GM21423 (cell line): ENCODE measurements around the gene KRTAP4-9.
"Not testable (repeated sequence)": the region's sequence is repeated elsewhere in the genome, so short reads cannot be mapped to it uniquely, and the experiment has no call there.

ENCODE experiments used
- ATAC-seq: cut with Tn5 transposase; IDR thresholded peaks from one replicate; pipeline ENCODE4 v1.9.1; 2021; ENCODE audit warnings: mild to moderate bottlenecking, moderate library complexity; ENCODE audit not compliant: unreplicated experiment

Gene KRTAP4-9

GRCh38 chr17:41105347-41105746 lies at the start of gene KRTAP4-9:
Gene KRTAP4-9 (plus strand): TSS chr17:41105389. CDS start chr17:41105389, 0 bp downstream.
- not testable (repeated sequence) for ATAC-seq

GRCh38 chr17:41057547-41057946 lies 47.6 kb upstream of the KRTAP4-9 start:
- no peak for ATAC-seq

DNA sequence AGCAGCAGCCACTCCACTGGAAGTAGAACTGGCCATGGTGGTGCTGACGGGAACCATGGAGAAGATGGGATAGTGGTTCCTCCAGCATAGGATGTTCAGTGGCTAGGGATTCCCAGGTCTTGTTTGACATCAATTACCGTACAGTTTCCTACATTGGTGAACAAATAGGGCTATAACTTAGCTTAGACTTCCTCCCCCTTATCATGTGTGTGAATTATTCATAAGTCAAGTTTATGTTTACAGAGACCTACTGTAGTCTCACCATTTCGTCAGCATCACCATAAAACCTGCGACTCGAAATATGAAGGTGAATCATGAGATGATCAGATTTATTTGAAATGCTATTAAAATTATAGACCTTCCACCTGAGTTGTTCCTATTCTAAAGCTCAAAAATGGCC lies 46.4 kb upstream of the KRTAP4-9 start:
- no peak for ATAC-seq

DNA sequence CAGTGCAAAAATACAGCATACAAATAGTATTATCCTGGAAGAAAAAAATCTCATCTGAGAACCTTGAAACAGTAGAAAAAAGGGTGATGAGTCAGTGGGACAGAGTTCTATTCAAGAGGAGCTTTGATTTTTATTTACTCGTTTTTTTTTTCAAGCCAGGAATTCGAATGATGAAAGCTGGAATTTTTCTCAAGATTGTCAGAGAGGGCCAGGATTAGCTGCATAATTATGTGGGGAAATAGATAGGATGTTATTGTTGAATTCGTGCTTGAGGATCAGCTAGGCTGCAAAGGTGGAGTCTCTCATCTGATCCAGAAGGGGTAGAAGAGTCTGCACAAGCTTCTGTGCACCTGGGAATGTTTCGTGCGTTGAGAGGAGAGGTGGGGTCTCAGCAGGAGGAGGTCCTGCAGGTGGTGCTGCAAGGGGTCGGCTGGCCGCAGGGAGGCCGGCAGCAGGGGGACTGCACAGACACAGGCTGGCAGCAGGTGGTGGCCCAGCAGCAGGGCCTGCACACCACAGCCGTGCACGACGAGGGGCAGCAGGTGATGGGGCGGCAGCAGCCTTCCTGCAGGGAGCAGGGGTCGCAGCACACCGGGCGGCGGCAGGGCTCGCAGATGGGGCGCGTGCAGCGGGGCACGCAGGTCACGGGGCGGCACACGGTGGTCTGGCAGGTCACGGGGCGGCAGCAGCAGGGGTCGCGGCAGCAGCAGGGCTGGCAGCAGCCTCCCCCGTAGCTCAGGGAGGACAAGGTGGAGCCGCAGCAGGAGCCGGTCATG lies 45.7 kb upstream of the KRTAP4-9 start:
- not testable (repeated sequence) for ATAC-seq

GRCh38 chr17:41060052-41060604 lies 45.1 kb upstream of the KRTAP4-9 start, which contains the start of gene KRTAP2-3:
Gene KRTAP2-3 (minus strand): TSS chr17:41060114. CDS start chr17:41060050, 64 bp downstream.
- ATAC-seq: no peak

DNA sequence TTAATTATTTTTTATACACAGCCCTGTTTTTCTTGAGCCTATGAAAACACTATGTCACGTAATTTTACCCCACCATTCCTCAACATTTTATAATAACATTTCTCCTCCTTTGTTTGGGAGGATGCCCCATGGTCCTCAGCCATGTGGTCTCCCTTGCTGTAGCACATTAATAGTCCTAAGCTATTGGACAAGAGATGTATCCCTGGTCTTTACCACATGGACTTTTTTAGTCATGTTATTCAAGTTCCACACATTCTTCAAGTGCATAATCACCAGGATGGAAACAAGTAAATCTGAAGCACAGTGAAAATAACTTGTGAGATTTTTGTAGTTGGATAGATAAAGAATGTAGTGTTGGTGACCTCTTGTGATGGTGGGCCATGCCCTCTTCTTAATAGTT lies 43.2 kb upstream of the KRTAP4-9 start:
- no peak for ATAC-seq

- ATAC-seq: no peak
Observed at GRCh38 chr17:41063449-41063848, 41.7 kb upstream of the KRTAP4-9 start.

- no peak for ATAC-seq
Observed at GRCh38 chr17:41064301-41064700, 40.9 kb upstream of the KRTAP4-9 start.

DNA sequence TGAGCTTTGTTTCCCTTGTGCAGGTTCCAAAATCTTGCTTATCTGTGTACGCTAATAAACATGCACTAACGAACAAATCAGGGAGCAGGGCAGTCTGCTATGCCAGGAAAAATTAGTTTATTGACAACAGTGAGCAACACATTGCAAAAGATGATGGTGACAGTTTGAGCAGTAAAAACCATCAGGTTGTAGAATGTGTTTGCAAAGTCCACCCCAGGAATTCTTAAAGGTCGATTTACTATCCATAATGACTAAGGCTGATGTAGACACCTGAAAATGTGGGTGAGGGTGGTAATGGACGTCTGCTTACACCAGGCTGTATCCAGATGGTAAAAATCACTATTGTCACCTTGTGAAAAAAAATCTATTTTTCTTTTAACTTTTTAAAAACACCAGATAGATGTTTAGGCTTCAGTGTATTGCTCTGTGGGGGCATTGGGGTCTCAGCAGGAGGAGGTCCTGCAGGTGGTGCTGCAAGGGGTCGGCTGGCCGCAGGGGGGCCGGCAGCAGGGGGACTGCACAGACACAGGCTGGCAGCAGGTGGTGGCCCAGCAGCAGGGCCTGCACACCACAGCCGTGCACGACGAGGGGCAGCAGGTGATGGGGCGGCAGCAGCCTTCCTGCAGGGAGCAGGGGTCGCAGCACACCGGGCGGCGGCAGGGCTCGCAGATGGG lies 40.0 kb upstream of the KRTAP4-9 start:
- ATAC-seq: not testable (repeated sequence)

GRCh38 chr17:41065829-41066624 lies 39.2 kb upstream of the KRTAP4-9 start, which contains the start of gene KRTAP2-4:
Gene KRTAP2-4 (minus strand): TSS chr17:41065879. CDS start chr17:41065845, 34 bp downstream.
- ATAC-seq: no peak

DNA sequence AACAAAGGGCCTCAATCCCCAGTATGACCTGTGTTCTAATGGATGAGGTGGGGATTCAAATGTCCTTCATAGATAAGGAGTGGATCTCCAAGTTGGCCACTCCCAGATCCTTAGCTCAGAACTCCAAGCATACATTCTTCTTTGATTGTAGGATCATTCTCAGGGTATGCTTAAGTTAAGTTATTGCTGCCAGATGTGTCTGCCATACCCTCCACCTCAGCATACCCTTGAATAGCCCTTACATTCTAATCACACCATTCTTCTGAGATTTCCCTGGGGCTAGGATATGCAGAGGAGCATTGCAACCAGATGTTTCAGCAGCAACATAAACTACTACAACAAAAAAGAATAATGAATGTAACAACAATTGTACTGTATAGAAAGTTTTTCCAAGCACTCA lies 37.9 kb upstream of the KRTAP4-9 start:
- no peak for ATAC-seq

DNA sequence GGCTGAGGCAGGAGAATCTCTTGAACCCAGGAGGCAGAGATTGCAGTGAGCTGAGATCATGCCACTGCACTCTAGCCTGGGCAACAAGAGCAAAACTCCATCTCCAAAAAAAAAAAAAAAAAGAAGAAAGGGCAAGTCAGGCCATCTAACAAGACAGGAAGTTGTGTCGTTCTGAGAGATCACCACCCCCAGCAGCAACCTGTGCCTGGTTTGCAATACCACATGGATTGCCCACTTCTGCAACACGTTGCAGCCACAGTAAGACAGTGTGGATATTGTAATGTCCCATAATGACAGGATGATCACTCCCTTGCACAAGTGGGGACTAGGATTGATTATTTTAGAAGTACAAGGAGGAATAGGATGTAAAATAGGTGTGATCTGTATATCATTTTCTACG lies 36.2 kb upstream of the KRTAP4-9 start:
- ATAC-seq: no peak

DNA sequence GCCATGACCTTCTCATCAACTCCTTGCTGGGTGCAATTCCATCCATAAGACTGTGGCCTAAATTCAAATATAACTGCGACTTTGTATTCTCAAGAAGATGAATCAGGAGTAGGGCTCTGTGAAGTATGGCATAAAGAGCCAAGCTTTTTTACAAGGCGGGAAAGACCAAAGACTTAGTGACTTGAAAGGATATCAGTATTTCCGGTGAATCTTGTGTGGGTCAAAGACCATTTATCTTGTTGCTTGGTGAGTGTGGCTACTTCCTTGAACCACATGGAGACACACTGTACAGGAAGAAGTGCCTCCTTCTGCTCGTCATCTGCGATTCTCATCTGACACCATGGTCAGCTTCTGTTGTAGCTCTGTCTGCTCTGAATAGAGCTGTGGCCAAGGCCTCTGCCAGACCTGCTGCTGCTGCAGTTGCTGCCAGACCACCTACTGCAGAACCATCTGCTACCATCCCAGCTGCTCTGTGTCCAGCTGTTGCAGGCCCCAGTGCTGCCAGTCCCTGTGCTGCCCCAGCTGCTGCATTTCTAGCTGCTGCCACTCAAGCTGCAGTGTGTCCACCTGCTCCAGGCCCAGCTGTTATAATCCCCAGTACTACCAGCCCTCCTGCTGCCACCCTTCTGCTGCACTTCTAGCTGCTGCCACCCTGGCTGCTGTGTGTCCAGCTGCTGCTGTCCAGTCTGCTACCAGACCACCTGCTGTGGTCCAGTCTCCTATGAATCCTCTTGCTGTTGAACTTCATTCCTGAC lies 33.4 kb upstream of the KRTAP4-9 start:
- no peak for ATAC-seq

DNA sequence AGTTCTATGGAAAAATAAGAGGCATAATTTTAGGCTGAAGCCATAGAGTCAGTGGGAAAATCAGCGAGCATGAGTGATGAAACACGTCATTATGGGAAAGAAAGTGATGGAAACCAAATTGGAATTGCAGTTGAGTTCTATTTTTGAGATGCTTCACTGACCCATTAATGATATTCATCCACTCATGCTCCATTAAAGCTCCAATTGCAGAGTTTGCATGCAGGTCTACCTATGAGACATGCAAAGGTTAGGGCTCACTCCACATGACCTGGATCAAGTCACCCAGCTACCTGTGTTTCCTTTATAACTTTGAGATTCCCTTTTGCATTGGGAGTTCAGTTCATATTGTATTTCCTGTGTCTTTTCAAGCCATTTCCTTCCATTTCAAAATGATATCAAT lies 31.5 kb upstream of the KRTAP4-9 start:
- no peak for ATAC-seq

GRCh38 chr17:41076788-41077187 lies 28.4 kb upstream of the KRTAP4-9 start:
- no peak for ATAC-seq

- ATAC-seq: no peak
Observed at GRCh38 chr17:41082626-41083025, 22.6 kb upstream of the KRTAP4-9 start.

DNA sequence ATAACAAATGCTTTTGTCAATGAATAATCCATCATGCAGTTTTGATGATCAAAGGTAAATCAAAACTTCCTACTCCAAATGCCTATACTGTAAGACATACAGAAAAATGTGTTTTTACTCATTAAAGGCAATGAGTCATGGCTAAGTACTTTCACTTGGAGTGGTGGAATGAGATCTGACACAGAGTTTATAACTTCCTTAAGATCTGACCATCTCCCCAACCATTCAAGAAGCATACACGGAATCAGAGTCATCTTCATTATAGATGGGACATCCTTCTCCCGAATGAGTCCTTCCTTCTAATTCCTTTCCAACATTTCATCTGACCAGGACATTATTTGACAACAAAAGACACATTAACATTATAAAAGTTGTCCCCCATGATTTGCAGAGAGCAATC lies 21.8 kb upstream of the KRTAP4-9 start:
- not testable (repeated sequence) for ATAC-seq

- ATAC-seq: not testable (repeated sequence)
Observed at GRCh38 chr17:41084100-41084856, 20.9 kb upstream of the KRTAP4-9 start, which contains the start of gene KRTAP4-7. Gene KRTAP4-7 (plus strand): TSS chr17:41084150. CDS start chr17:41084207, 57 bp downstream.

GRCh38 chr17:41088760-41089352 lies 16.3 kb upstream of the KRTAP4-9 start:
- ATAC-seq: not testable (repeated sequence)
